SK-N-SH (cell line): ENCODE results near the gene JOSD2. TPM values are rescaled to one million over a fixed set of nuclear protein-coding genes. Genes with fewer than 3 reads are reported as not detected.

Experiments used
- CTCF ChIA-PET: fragments of 300-600, 350-600 bp; formaldehyde crosslinking; extraction: SDS; loops from one replicate; lab custom pipeline; 2021; lab: Yijun Ruan, JAX
- POLR2A ChIA-PET: fragments of 350-600 bp; sonication (Branson Sonifier 250); formaldehyde crosslinking; extraction: SDS; loops from one replicate; lab custom pipeline; 2020; ENCODE audit warnings: antibody characterized with exemption, inconsistent platforms; lab: Yijun Ruan, JAX
- DNase-seq: peaks from one replicate; pipeline ENCODE4 v3.0.0; 2012
- H2AFZ ChIP-seq: fragments of 200-600 bp; sonication (generic); 2 replicates; pipeline ENCODE4 v1.8.1; 2016; ENCODE audit warnings: antibody characterized with exemption, mild to moderate bottlenecking, low read depth
- H3F3A ChIP-seq: fragments of 200-600 bp; sonication (generic); replicated peaks from 2 replicates; pipeline ENCODE3; 2016; ENCODE audit warnings: antibody characterized with exemption, mild to moderate bottlenecking; ENCODE audit not compliant: insufficient read depth
- H3K27ac ChIP-seq, 2 experiments: fragments of 200-500 bp in 1 of 2; fragments of 200-600 bp in 1 of 2; sonication (Bioruptor generic) in 1 of 2; sonication (generic), shearing (Covaris generic) in 1 of 2; 2 replicates each; pipeline versions ENCODE4 v1.5.1 to v1.6.1; 2014 to 2016; ENCODE audit warnings: low read depth in 2 of 2, inconsistent platforms in 1 of 2, low read length in 1 of 2, mild to moderate bottlenecking in 1 of 2, mixed read lengths in 1 of 2
- H3K27me3 ChIP-seq: fragments of 200-600 bp; sonication (generic), shearing (Covaris generic); 2 replicates; pipeline ENCODE4 v1.6.1; 2016; ENCODE audit warnings: mixed run types; ENCODE audit not compliant: insufficient read depth
- H3K36me3 ChIP-seq, 2 experiments: fragments of 200-500 bp in 1 of 2; fragments of 200-600 bp in 1 of 2; sonication (Bioruptor generic) in 1 of 2; sonication (generic) in 1 of 2; replicated peaks in 1 of 2; 2 replicates each; pipeline versions ENCODE3 to v1.5.1; 2014 to 2016; ENCODE audit warnings: low read length in 1 of 2, mild to moderate bottlenecking in 1 of 2; ENCODE audit not compliant: insufficient read depth in 2 of 2, control insufficient read depth in 1 of 2
- H3K4me1 ChIP-seq, 2 experiments: fragments of 200-500 bp in 1 of 2; fragments of 200-600 bp in 1 of 2; sonication (Bioruptor generic) in 1 of 2; sonication (generic), shearing (Covaris generic) in 1 of 2; 2 replicates each; pipeline versions ENCODE4 v1.5.1 to v1.6.1; 2014 to 2016; ENCODE audit warnings: low read depth in 1 of 2, low read length in 1 of 2, mixed run types in 1 of 2; ENCODE audit not compliant: insufficient read depth in 2 of 2, control insufficient read depth in 1 of 2
- H3K4me2 ChIP-seq: fragments of 200-600 bp; sonication (generic), shearing (Covaris generic); 2 replicates; pipeline ENCODE4 v1.6.1; 2017; ENCODE audit warnings: mixed run types
- H3K4me3 ChIP-seq, 2 experiments: fragments of 200-500 bp in 1 of 2; fragments of 200-600 bp in 1 of 2; sonication (Bioruptor generic) in 1 of 2; sonication (generic), shearing (Covaris generic) in 1 of 2; 2 replicates each; pipeline versions ENCODE4 v1.5.1 to v1.8.1; 2014 to 2016; ENCODE audit warnings: low read depth in 2 of 2, inconsistent platforms in 1 of 2, low read length in 1 of 2, mild to moderate bottlenecking in 1 of 2, mixed read lengths in 1 of 2, moderate library complexity in 1 of 2
- H3K79me2 ChIP-seq: fragments of 200-600 bp; sonication (generic); 2 replicates; pipeline ENCODE4 v1.8.1; 2017; ENCODE audit warnings: mild to moderate bottlenecking; ENCODE audit not compliant: insufficient read depth
- H3K9ac ChIP-seq: fragments of 200-600 bp; sonication (generic); 2 replicates; pipeline ENCODE4 v1.6.1; 2017; ENCODE audit warnings: mixed run types
- H3K9me2 ChIP-seq: fragments of 200-600 bp; sonication (generic); 2 replicates; pipeline ENCODE4 v1.6.1; 2017; ENCODE audit warnings: mixed run types
- H3K9me3 ChIP-seq: fragments of 200-600 bp; sonication (generic); 2 replicates; pipeline ENCODE4 v1.6.1; 2017; ENCODE audit warnings: mixed run types, mild to moderate bottlenecking, moderate library complexity
- H4K20me1 ChIP-seq: fragments of 200-600 bp; sonication (generic); 2 replicates; pipeline ENCODE4 v1.6.1; 2017; ENCODE audit warnings: mild to moderate bottlenecking, mixed run types; ENCODE audit not compliant: insufficient read depth
- ELF1 ChIP-seq: IDR thresholded peaks from 2 replicates; pipeline ENCODE4 v1.4.0; 2012
- EP300 ChIP-seq, 2 experiments: IDR thresholded peaks; 2 replicates each; pipeline versions ENCODE4 v1.4.0 to v1.6.1; 2012; ENCODE audit warnings: borderline replicate concordance in 1 of 2, low read depth in 1 of 2, low read length in 1 of 2
- FOSL2 ChIP-seq: IDR thresholded peaks from 2 replicates; pipeline ENCODE4 v1.4.0; 2012; ENCODE audit warnings: low read depth, mild to moderate bottlenecking, moderate library complexity, borderline replicate concordance
- FOXM1 ChIP-seq: IDR thresholded peaks from 2 replicates; pipeline ENCODE4 v1.4.0; 2012; ENCODE audit warnings: low read depth, mild to moderate bottlenecking
- GABPA ChIP-seq: IDR thresholded peaks from 2 replicates; pipeline ENCODE4 v1.4.0; 2012; ENCODE audit warnings: low read depth, mild to moderate bottlenecking
- GATA2 ChIP-seq: sonication (generic); formaldehyde crosslinking; IDR thresholded peaks from 2 replicates; pipeline ENCODE4 v1.5.0; 2020; ENCODE audit warnings: mild to moderate bottlenecking, missing genetic modification reagents
- JUND ChIP-seq: IDR thresholded peaks from 2 replicates; pipeline ENCODE4 v1.4.0; 2012
- MAX ChIP-seq: IDR thresholded peaks from 2 replicates; pipeline ENCODE4 v1.4.0; 2012; ENCODE audit warnings: low read depth
- MXI1 ChIP-seq: IDR thresholded peaks from 2 replicates; pipeline ENCODE4 v1.6.1; 2012; ENCODE audit warnings: mild to moderate bottlenecking, low read depth, low read length, improper control_type of control experiment
- NFIC ChIP-seq: IDR thresholded peaks from 2 replicates; pipeline ENCODE4 v1.4.0; 2012; ENCODE audit warnings: borderline replicate concordance
- NRF1 ChIP-seq: IDR thresholded peaks from 2 replicates; pipeline ENCODE4 v1.6.1; 2012; ENCODE audit warnings: low read depth, mild to moderate bottlenecking, low read length
- RAD21 ChIP-seq: IDR thresholded peaks from 2 replicates; pipeline ENCODE4 v1.6.1; 2012; ENCODE audit warnings: mild to moderate bottlenecking, low read length
- RCOR1 ChIP-seq: fragments of 150-350 bp; IDR thresholded peaks from 2 replicates; pipeline ENCODE4 v1.6.1; 2017; ENCODE audit warnings: antibody characterized with exemption, low read length
- REST ChIP-seq: IDR thresholded peaks from 2 replicates; pipeline ENCODE4 v1.6.1; 2012; ENCODE audit warnings: mild to moderate bottlenecking, low read depth, low read length, moderate library complexity
- RFX5 ChIP-seq: IDR thresholded peaks from 2 replicates; pipeline ENCODE4 v1.6.1; 2012; ENCODE audit warnings: mild to moderate bottlenecking, improper control_type of control experiment, low read length
- RXRA ChIP-seq: IDR thresholded peaks from 2 replicates; pipeline ENCODE4 v1.4.0; 2012; ENCODE audit warnings: low read depth, mild to moderate bottlenecking, borderline replicate concordance
- SIN3A ChIP-seq: IDR thresholded peaks from 2 replicates; pipeline ENCODE4 v1.6.1; 2012; ENCODE audit warnings: low read depth, mild to moderate bottlenecking, low read length, moderate library complexity, borderline replicate concordance
- SMC3 ChIP-seq: IDR thresholded peaks from 2 replicates; pipeline ENCODE4 v1.6.1; 2012; ENCODE audit warnings: low read depth, low read length, improper control_type of control experiment
- TCF12 ChIP-seq: IDR thresholded peaks from 2 replicates; pipeline ENCODE4 v1.4.0; 2012
- TEAD4 ChIP-seq: IDR thresholded peaks from 2 replicates; pipeline ENCODE4 v1.4.0; 2012; ENCODE audit warnings: mild to moderate bottlenecking, borderline replicate concordance; ENCODE audit not compliant: insufficient read depth
- YY1 ChIP-seq: IDR thresholded peaks from 2 replicates; pipeline ENCODE4 v1.4.0; 2012; ENCODE audit warnings: low read depth, mild to moderate bottlenecking
- ZBTB33 ChIP-seq: IDR thresholded peaks from 2 replicates; pipeline ENCODE4 v1.4.0; 2012; ENCODE audit warnings: low read depth, borderline replicate concordance
- WGBS: methylation state at CpG from one replicate; pipeline ENCODE4 v1.1.6; 2017; ENCODE audit warnings: low lambda C conversion rate; 5-methylcytosine and 5-hydroxymethylcytosine counted together
- polyA plus RNA-seq, 3 experiments: library from polyadenylated mRNA; depleted of rRNA; stranded (reverse); fragments of >200 nt; gene quantifications; 2 replicates each; pipeline ENCODE4 v1.2.3, GENCODE V29; 2012

Gene JOSD2
- polyA plus RNA-seq, 1 of the 3 experiments (the other 2 are of a cell fraction): 81.2 TPM

- Histone ChIP-seq H3K9me3 (no peaks in the 10 kb centered on the region), H3K4me2 (no peak overlapping the region), H3K27me3 (no peaks in the 10 kb centered on the region), H2AFZ (no peak overlapping the region), H3K9ac (no peak overlapping the region), H3K4me3 (no peak overlapping the region), H3K9me2 (no peaks in the 10 kb centered on the region), H3K79me2 (no peaks in the 10 kb centered on the region), H3K4me1 (peaks cover 0 to 7% of the 10 kb centered on the region in 2 experiments; a peak in 1 of 4 replicates), H3K36me3 (no peaks in the 10 kb centered on the region), H3K27ac (no peak overlapping the region)
- ChIA-PET CTCF (interaction anchor here (0.7 to 10.3 kb wide), 4 partner anchors 13 to 48 kb away, joined by 3 to 170 read pairs (median 29); partner anchors contain the start of genes ASPDH and JOSD2), POLR2A (no interaction called here)
- 94% methylated on average over 13 of the region's 13 CpGs for WGBS
- DNase-seq: no peak
- TF ChIP-seq FOXM1 (no peak), MAX (no peak), GABPA (no peak), TEAD4 (no peak), FOSL2 (no peak), NFIC (no peak), RFX5 (no peak), JUND (no peak), RCOR1 (no peak), REST (no peak)
- TF ChIP-seq, all 33 proteins: peak for 0
- Histone ChIP-seq H4K20me1 (0 out of 2 replicates have a peak, but pooled peaks cover 5% of the 10 kb centered on the region), H3F3A (no peaks in the 10 kb centered on the region)
Observed at GRCh38 chr19:50558449-50558848, 47.5 kb upstream of the JOSD2 start.

- Histone ChIP-seq H3K9ac (no peak overlapping the region), H2AFZ (no peak overlapping the region), H3K9me2 (no peaks in the 10 kb centered on the region), H3K27ac (no peak overlapping the region), H3K36me3 (no peaks in the 10 kb centered on the region), H3K4me1 (peaks cover 0 to 7% of the 10 kb centered on the region in 2 experiments; a peak in 1 of 4 replicates), H3K4me3 (no peak overlapping the region), H4K20me1 (0 out of 2 replicates have a peak, but pooled peaks cover 5% of the 10 kb centered on the region), H3K9me3 (no peaks in the 10 kb centered on the region), H3F3A (no peaks in the 10 kb centered on the region), H3K27me3 (no peaks in the 10 kb centered on the region), H3K4me2 (no peak overlapping the region), H3K79me2 (no peaks in the 10 kb centered on the region)
- ChIA-PET CTCF (interaction anchor here (0.7 to 10.3 kb wide), 7 partner anchors 12 to 365 kb away, joined by 3 to 170 read pairs (median 11); partner anchors contain the start of genes ASPDH and JOSD2), POLR2A (no interaction called here)
- 89% methylated on average over 4 of the region's 4 CpGs for WGBS
- no peak for DNase-seq
- TF ChIP-seq FOXM1: no peak
- TF ChIP-seq RXRA: no peak
- TF ChIP-seq GABPA: no peak
- TF ChIP-seq TCF12: no peak
- TF ChIP-seq ELF1: no peak
- no peak for TF ChIP-seq MAX
- no peak for TF ChIP-seq MXI1
- TF ChIP-seq RAD21: no peak
- no peak for TF ChIP-seq YY1
- no peak for TF ChIP-seq GATA2 (CRISPR knock-in tag)
- no peak for TF ChIP-seq EP300 (IDR thresholded peaks at IDR 0.05; ENCODE audit: borderline replicate concordance in 1 of 2, low read depth in 1 of 2, low read length in 1 of 2)
- no peak for TF ChIP-seq SIN3A
- TF ChIP-seq NRF1: no peak
- TF ChIP-seq ZBTB33: no peak
- no peak for TF ChIP-seq SMC3
- no peak for TF ChIP-seq NFIC
Observed at GRCh38 chr19:50558039-50558438, 47.0 kb upstream of the JOSD2 start.
